SU-DHL-6 (cell line): ENCODE results near the gene PFDN1.

Experiments used
- CTCF ChIP-seq: fragments of 200-600 bp; sonication (generic); IDR thresholded peaks from one replicate; pipeline ENCODE4 v1.5.1; 2017; ENCODE audit warnings: antibody characterized with exemption, mild to moderate bottlenecking, low read length, moderate library complexity; ENCODE audit not compliant: insufficient read depth, poor library complexity, severe bottlenecking
- EZH2phosphoT487 ChIP-seq: fragments of 200-600 bp; sonication (generic), shearing (Covaris generic); conservative IDR thresholded peaks from 2 replicates; pipeline ENCODE4 v1.6.1; 2018; ENCODE audit warnings: mild to moderate bottlenecking, antibody characterized with exemption, low read length, moderate library complexity, mixed read lengths

- TF ChIP-seq CTCF (no peak), EZH2phosphoT487 (no peak)
Measured at GRCh38 chr5:140228364-140228837, 74.5 kb downstream of the PFDN1 start.
